Gastrocnemius medialis (tissue), 4 donors: ENCODE measurements around the gene ERCC6L2. TPM values are rescaled to one million over a fixed set of nuclear protein-coding genes. Genes with fewer than 3 reads are reported as not detected.

ENCODE experiments used
- ATAC-seq, 2 donors: fragments of 150-250 bp; one replicate each; pipeline ENCODE4 v1.9.1; 2016
- DNase-seq, 2 donors: peaks; one replicate each; pipeline ENCODE4 v3.0.0-alpha.2; 2019
- H3K27ac ChIP-seq, 4 donors: fragments of 200-600 bp; sonication (generic); 1 replicate in 1 of 4; 2 replicates in 3 of 4; pipeline ENCODE4 v1.5.1; 2016 to 2018; ENCODE audit warnings: mild to moderate bottlenecking in 2 of 4, moderate library complexity in 1 of 4
- H3K27me3 ChIP-seq, 3 donors: fragments of 200-600 bp; sonication (generic) in 2 of 3; 1 replicate in 1 of 3; 2 replicates in 2 of 3; pipeline versions ENCODE4 v1.5.1 to v1.6.0; 2016 to 2019; ENCODE audit warnings: mild to moderate bottlenecking in 1 of 3, moderate library complexity in 1 of 3
- H3K36me3 ChIP-seq, 2 donors: fragments of 200-600 bp; sonication (generic) in 1 of 2; one replicate each; pipeline ENCODE4 v1.5.1; 2017 to 2018
- H3K4me1 ChIP-seq, 2 donors: fragments of 200-600 bp; sonication (generic) in 1 of 2; one replicate each; pipeline ENCODE4 v1.5.1; 2016 to 2017; ENCODE audit warnings: mild to moderate bottlenecking in 2 of 2
- H3K4me3 ChIP-seq, 4 donors: fragments of 200-600 bp; sonication (generic) in 3 of 4; 1 replicate in 1 of 4; 2 replicates in 3 of 4; pipeline ENCODE4 v1.5.1; 2016 to 2019; ENCODE audit warnings: mild to moderate bottlenecking in 2 of 4
- H3K9me3 ChIP-seq, 3 donors: fragments of 200-600 bp; sonication (generic) in 2 of 3; 1 replicate in 1 of 3; 2 replicates in 2 of 3; pipeline ENCODE4 v1.5.1; 2016 to 2019
- POLR2A ChIP-seq, 2 donors: fragments of 450-650 bp; IDR thresholded peaks; one replicate each; pipeline ENCODE4 v1.6.1; 2017; ENCODE audit warnings: antibody characterized with exemption in 2 of 2, mild to moderate bottlenecking in 2 of 2, moderate library complexity in 2 of 2
- in situ Hi-C, 4 donors: fragments of 200-750 bp; cut with MboI; loops; one replicate each; pipeline versions ENCODE4 v1.15.0 to v1.8.0; 2017; ENCODE audit warnings: low sequenced_read_pairs in 4 of 4
- intact Hi-C: fragments of 100-400 bp; cut with DNase I; formaldehyde crosslinking; loops from one replicate; pipeline ENCODE4 v1.15.1; 2023; ENCODE audit warnings: low total_unique reads
- total RNA-seq, 4 donors: library from RNA; depleted of rRNA; stranded (reverse); fragments of >200 nt; gene quantifications; one replicate each; pipeline versions ENCODE4 v1.1.0 to v1.2.3, GENCODE V29; 2016
- TF ChIP-seq, protein P1 (sequence below), 5 experiments: fragments of 450-650 bp in 3 of 5; fragments of 200-600 bp in 2 of 5; sonication (generic) in 2 of 5; IDR thresholded peaks in 4 of 5; conservative IDR thresholded peaks in 1 of 5; 1 replicate in 4 of 5; 2 replicates in 1 of 5; pipeline ENCODE4 v1.5.1; 2016 to 2019; ENCODE audit warnings: antibody characterized with exemption in 5 of 5, mild to moderate bottlenecking in 3 of 5, moderate library complexity in 3 of 5

Gene ERCC6L2
- total RNA-seq, 4 donors from 2014 or later = 24.2 to 46.2 (median 35.9) TPM

DNA sequence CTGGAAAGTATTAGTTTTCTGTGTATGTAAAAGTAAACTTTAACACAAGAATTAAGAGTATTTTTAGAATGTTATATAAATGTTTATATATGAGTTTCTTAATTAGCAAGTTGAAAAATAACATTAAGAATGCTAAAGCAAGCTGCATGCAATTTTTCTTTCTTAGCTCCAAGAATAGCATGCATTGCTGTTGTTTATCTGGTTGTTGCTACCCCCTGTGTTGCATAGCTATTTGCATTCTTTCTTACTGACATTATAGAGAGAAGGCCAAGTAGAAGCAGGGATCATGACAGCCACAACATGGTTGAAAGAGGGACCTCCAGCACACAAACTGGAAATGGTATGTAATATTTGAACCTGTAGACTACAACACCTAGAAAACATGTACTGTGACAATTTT lies 94.8 kb downstream of the ERCC6L2 start:
- in situ Hi-C loops = no loop called here
- ATAC-seq (no peak), DNase-seq (no peak)
- intact Hi-C loops = no loop called here
- Histone ChIP-seq H3K9me3 (no peaks in the 10 kb centered on the region), H3K4me3 (no peak overlapping the region), H3K27ac (no peak overlapping the region), H3K4me1 (no peaks in the 10 kb centered on the region), H3K27me3 (no peaks in the 10 kb centered on the region), H3K36me3 (peaks cover 0 to 32% of the 10 kb centered on the region in 2 donors)
- TF ChIP-seq, protein P1, sequence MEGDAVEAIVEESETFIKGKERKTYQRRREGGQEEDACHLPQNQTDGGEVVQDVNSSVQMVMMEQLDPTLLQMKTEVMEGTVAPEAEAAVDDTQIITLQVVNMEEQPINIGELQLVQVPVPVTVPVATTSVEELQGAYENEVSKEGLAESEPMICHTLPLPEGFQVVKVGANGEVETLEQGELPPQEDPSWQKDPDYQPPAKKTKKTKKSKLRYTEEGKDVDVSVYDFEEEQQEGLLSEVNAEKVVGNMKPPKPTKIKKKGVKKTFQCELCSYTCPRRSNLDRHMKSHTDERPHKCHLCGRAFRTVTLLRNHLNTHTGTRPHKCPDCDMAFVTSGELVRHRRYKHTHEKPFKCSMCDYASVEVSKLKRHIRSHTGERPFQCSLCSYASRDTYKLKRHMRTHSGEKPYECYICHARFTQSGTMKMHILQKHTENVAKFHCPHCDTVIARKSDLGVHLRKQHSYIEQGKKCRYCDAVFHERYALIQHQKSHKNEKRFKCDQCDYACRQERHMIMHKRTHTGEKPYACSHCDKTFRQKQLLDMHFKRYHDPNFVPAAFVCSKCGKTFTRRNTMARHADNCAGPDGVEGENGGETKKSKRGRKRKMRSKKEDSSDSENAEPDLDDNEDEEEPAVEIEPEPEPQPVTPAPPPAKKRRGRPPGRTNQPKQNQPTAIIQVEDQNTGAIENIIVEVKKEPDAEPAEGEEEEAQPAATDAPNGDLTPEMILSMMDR (IDR thresholded peaks at IDR 0.05 in 4 of 5, conservative IDR thresholded peaks at IDR 0.05 in 1 of 5) = no peak
- no peak for TF ChIP-seq POLR2A (IDR thresholded peaks at IDR 0.05)

DNA sequence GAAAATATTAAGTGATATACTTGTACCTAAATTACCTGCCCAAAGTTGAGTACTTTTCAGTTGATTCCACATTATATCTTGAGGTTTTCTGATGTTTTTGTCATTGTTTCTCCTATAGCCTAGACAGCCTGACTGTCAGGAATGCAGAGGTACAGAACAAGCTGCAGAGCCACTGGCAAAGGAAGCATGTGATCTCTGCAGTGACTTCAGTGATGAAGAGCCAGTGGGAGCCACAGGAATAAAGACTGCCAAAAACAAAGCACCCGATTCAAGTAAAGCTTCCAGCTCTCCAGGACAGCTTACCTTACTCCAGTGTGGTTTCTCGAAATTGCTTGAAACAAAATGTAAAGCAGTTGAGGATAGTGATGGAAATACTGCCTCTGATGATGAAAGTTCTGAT lies 96.3 kb downstream of the ERCC6L2 start:
- H3K27ac ChIP-seq = no peak overlapping the region
- no peaks in the 10 kb centered on the region for H3K4me1 ChIP-seq
- TF ChIP-seq POLR2A (IDR thresholded peaks at IDR 0.05) = no peak
- H3K4me3 ChIP-seq = no peak overlapping the region
- peaks cover 0 to 32% of the 10 kb centered on the region in 2 donors for H3K36me3 ChIP-seq
- ATAC-seq (no peak), DNase-seq (no peak)
- H3K9me3 ChIP-seq = no peaks in the 10 kb centered on the region
- intact Hi-C loops (no loop called here), in situ Hi-C loops (no loop called here)
- H3K27me3 ChIP-seq = no peaks in the 10 kb centered on the region

DNA sequence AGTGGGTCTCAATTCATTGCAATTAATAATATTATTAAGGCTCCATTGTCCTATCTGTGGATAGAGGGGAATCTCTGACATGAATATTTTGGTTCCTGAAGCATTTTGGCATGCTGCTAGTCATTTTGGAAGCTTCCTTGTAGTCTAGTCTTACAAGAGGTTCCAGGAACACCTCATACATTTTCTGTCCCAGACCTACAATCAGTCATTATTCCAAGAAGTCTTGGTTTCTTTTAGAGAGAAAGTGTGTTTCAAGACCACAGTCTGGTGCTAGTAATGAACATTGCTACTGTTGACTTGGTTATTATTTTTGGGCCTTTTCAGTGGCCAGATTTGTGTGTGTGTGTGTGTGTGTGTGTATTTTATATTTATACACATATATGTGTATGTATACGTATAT lies 98.9 kb downstream of the ERCC6L2 start:
- Histone ChIP-seq H3K4me1 (no peaks in the 10 kb centered on the region), H3K27me3 (no peaks in the 10 kb centered on the region), H3K27ac (no peak overlapping the region), H3K4me3 (no peak overlapping the region), H3K9me3 (no peaks in the 10 kb centered on the region), H3K36me3 (peaks cover 0 to 48% of the 10 kb centered on the region in 2 donors)
- in situ Hi-C loops = no loop called here
- DNase-seq (no peak), ATAC-seq (no peak)
- intact Hi-C loops = no loop called here
- TF ChIP-seq POLR2A (IDR thresholded peaks at IDR 0.05) = no peak
- TF ChIP-seq, protein P1 (IDR thresholded peaks at IDR 0.05 in 4 of 5, conservative IDR thresholded peaks at IDR 0.05 in 1 of 5) = no peak

DNA sequence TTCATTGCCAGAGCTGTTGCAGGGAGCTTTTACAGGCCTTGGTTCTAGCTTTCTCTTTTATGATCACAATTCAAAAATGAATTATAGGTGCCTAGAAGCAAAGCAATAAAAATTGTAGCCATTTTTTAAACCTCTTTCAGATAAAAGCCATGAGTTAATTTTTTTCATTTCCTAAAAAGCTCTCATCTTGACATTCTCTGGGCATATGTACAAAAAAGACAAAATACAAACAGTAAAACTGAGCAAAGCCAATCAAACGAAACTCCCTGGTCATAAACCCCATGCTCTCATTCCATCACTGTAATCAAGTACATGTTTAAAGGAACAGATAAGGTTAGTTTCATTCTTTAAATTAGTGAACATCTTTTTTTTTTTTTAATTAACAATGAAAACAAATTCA lies 101.9 kb downstream of the ERCC6L2 start:
- H3K4me3 ChIP-seq = no peak overlapping the region
- in situ Hi-C loops = no loop called here
- TF ChIP-seq POLR2A (IDR thresholded peaks at IDR 0.05) = no peak
- TF ChIP-seq, protein P1 (IDR thresholded peaks at IDR 0.05 in 4 of 5, conservative IDR thresholded peaks at IDR 0.05 in 1 of 5) = no peak
- intact Hi-C loops = no loop called here
- no peak for ATAC-seq
- H3K27ac ChIP-seq = no peak overlapping the region
- no peaks in the 10 kb centered on the region for H3K9me3 ChIP-seq
- DNase-seq = no peak
- peaks cover 0 to 39% of the 10 kb centered on the region in 2 donors for H3K36me3 ChIP-seq
- no peaks in the 10 kb centered on the region for H3K4me1 ChIP-seq
- H3K27me3 ChIP-seq = no peaks in the 10 kb centered on the region

DNA sequence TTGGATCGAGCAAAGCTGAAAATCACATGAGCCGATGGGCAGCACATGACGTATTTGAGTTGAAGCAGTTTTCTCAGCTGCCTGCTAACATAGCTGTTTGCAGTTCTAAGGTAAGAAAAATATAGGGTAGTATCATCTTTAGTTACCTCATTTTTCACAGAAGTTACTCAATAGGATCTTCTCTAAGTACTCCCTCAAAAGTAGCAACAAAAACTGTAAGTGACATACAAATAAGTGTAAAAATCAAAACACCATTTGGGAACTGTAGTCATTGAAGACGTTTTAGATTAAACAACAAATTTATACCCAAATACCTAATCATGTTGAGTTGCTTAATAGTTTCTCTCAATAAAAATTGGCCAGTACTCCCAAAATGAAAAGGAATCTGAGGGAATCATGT lies 102.6 kb downstream of the ERCC6L2 start:
- TF ChIP-seq POLR2A (IDR thresholded peaks at IDR 0.05) = no peak
- TF ChIP-seq, protein P1 (IDR thresholded peaks at IDR 0.05 in 4 of 5, conservative IDR thresholded peaks at IDR 0.05 in 1 of 5) = no peak
- intact Hi-C loops (no loop called here), in situ Hi-C loops (no loop called here)
- DNase-seq = no peak
- no peaks in the 10 kb centered on the region for H3K9me3 ChIP-seq
- no peak overlapping the region for H3K27ac ChIP-seq
- no peak overlapping the region for H3K4me3 ChIP-seq
- H3K4me1 ChIP-seq = no peaks in the 10 kb centered on the region
- peaks cover 0 to 31% of the 10 kb centered on the region in 2 donors for H3K36me3 ChIP-seq
- no peaks in the 10 kb centered on the region for H3K27me3 ChIP-seq
- no peak for ATAC-seq
